Sigmoid colon (tissue), 4 donors: ENCODE data around the gene GOLGA8T.
"Not testable (repeated sequence)": the region's sequence is repeated elsewhere in the genome, so short reads cannot be mapped to it uniquely, and the experiment has no call there.

Experiments used
- EP300 ChIP-seq, 4 donors: sonication (generic); formaldehyde crosslinking; IDR thresholded peaks; one replicate each; pipeline ENCODE4 v1.6.1; 2017; ENCODE audit warnings: antibody characterized with exemption in 4 of 4
- POLR2A ChIP-seq, 2 donors: fragments of 450-650 bp; IDR thresholded peaks; one replicate each; pipeline ENCODE4 v1.6.1; 2016; ENCODE audit warnings: antibody characterized with exemption in 2 of 2, mild to moderate bottlenecking in 2 of 2, moderate library complexity in 2 of 2
- POLR2AphosphoS5 ChIP-seq, 4 donors: sonication (generic); formaldehyde crosslinking; IDR thresholded peaks; one replicate each; pipeline ENCODE4 v1.6.1; 2017; ENCODE audit warnings: antibody characterized with exemption in 4 of 4
- TF ChIP-seq, protein P1 (sequence below), 4 experiments: fragments of 450-650 bp in 3 of 4; fragments of 200-600 bp in 1 of 4; IDR thresholded peaks; one replicate each; pipeline ENCODE4 v1.5.1; 2016 to 2019; ENCODE audit warnings: antibody characterized with exemption in 4 of 4, mild to moderate bottlenecking in 3 of 4, moderate library complexity in 2 of 4

- not testable (repeated sequence) for TF ChIP-seq POLR2AphosphoS5, EP300, POLR2A (IDR thresholded peaks at IDR 0.05)
- TF ChIP-seq, protein P1, sequence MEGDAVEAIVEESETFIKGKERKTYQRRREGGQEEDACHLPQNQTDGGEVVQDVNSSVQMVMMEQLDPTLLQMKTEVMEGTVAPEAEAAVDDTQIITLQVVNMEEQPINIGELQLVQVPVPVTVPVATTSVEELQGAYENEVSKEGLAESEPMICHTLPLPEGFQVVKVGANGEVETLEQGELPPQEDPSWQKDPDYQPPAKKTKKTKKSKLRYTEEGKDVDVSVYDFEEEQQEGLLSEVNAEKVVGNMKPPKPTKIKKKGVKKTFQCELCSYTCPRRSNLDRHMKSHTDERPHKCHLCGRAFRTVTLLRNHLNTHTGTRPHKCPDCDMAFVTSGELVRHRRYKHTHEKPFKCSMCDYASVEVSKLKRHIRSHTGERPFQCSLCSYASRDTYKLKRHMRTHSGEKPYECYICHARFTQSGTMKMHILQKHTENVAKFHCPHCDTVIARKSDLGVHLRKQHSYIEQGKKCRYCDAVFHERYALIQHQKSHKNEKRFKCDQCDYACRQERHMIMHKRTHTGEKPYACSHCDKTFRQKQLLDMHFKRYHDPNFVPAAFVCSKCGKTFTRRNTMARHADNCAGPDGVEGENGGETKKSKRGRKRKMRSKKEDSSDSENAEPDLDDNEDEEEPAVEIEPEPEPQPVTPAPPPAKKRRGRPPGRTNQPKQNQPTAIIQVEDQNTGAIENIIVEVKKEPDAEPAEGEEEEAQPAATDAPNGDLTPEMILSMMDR (IDR thresholded peaks at IDR 0.05), result not testable (repeated sequence)
These were observed 4.8 kb upstream of the GOLGA8T start for GRCh38 chr15:30130066-30130465.
